Activated B cell treated with CpG ODN at 0.5 μM for 24 hours (primary cell): Measurements from ENCODE around the gene C1orf56. TPM values are rescaled to one million over a fixed set of nuclear protein-coding genes. Genes with fewer than 3 reads are reported as not detected.
A peak's percentile ranks its signal among the peaks of the same experiment; 100 is the strongest.

ENCODE experiments used
- ATAC-seq: fragments of 200-7000 bp; cut with Tn5 transposase; one replicate; pipeline ENCODE4 v1.10.0; 2021; ENCODE audit warnings: low read depth, mild to moderate bottlenecking, moderate library complexity
- CTCF ChIA-PET: fragments of 350-600 bp; sonication (Branson Sonifier 250); formaldehyde crosslinking; loops from one replicate; lab custom pipeline; 2021; ENCODE audit warnings: antibody characterized with exemption; lab: Charles Lee
- POLR2A ChIA-PET: fragments of 350-600 bp; sonication (Branson Sonifier 250); formaldehyde crosslinking; loops from one replicate; lab custom pipeline; 2021; ENCODE audit warnings: antibody characterized with exemption; lab: Charles Lee
- DNase-seq: peaks from one replicate; pipeline ENCODE4 v3.0.0; 2022
- H3K27ac Mint-ChIP-seq: one replicate; pipeline ENCODE4 v1.8.0; 2020; ENCODE audit warnings: mixed read lengths
- H3K27me3 Mint-ChIP-seq: one replicate; pipeline ENCODE4 v1.8.0; 2021; ENCODE audit warnings: mixed read lengths
- H3K36me3 Mint-ChIP-seq: one replicate; pipeline ENCODE4 v1.8.0; 2021; ENCODE audit warnings: low read depth, mixed read lengths
- H3K4me1 Mint-ChIP-seq: one replicate; pipeline ENCODE4 v1.8.0; 2021; ENCODE audit warnings: mixed read lengths
- H3K4me3 Mint-ChIP-seq: one replicate; pipeline ENCODE4 v1.8.0; 2020; ENCODE audit warnings: mild to moderate bottlenecking, mixed read lengths
- H3K9me3 Mint-ChIP-seq: one replicate; pipeline ENCODE4 v1.8.0; 2020; ENCODE audit warnings: mixed read lengths
- CTCF ChIP-seq: fragments of 200-600 bp; IDR thresholded peaks from one replicate; pipeline ENCODE4 v1.8.0; 2022; ENCODE audit warnings: antibody characterized with exemption, mild to moderate bottlenecking
- intact Hi-C: fragments of 100-400 bp; cut with micrococcal nuclease; formaldehyde crosslinking; loops from one replicate; pipeline ENCODE4 v1.15.1; 2024
- total RNA-seq: library from RNA; stranded (reverse); gene quantifications from 2 replicates; pipeline ENCODE4 v1.2.3, GENCODE V29; 2022

C1orf56 gene
- total RNA-seq, 1 donor from 2014 or later = 2.5 TPM

GRCh38 chr1:151048645-151049032 is 1.1 kb downstream of the C1orf56 start:
- CTCF ChIA-PET = interaction anchor here (1.0 to 2.3 kb wide), 4 partner anchors 9 to 51 kb away, joined by 4 to 10 read pairs (median 9); partner anchors contain the start of genes GABPB2 and MLLT11
- peak overlapping the region; percentile 94 for H3K4me3 Mint-ChIP-seq
- intact Hi-C loops = loop anchor here (1.0 to 5.0 kb wide), 5 partner anchors 11 to 171 kb away; partner anchors contain the start of genes ARNT, CDC42SE1, GABPB2 and PRUNE1
- no peak for TF ChIP-seq CTCF
- ATAC-seq = no peak
- no peaks in the 10 kb centered on the region for H3K27me3 Mint-ChIP-seq
- H3K4me1 Mint-ChIP-seq = peaks cover 42% of the 10 kb centered on the region
- peak overlapping the region; percentile 89 for H3K27ac Mint-ChIP-seq
- POLR2A ChIA-PET = interaction anchor here (1.0 to 4.7 kb wide), 4 partner anchors 10 to 148 kb away, joined by 3 to 63 read pairs (median 20); partner anchors contain the start of genes CDC42SE1, GABPB2 and MLLT11
- DNase-seq = no peak
- H3K9me3 Mint-ChIP-seq = no peaks in the 10 kb centered on the region
- H3K36me3 Mint-ChIP-seq = peaks cover 32% of the 10 kb centered on the region

GRCh38 chr1:151049458-151049857 is 1.9 kb downstream of the C1orf56 start:
- Mint-ChIP-seq H3K4me1 (peaks cover 45% of the 10 kb centered on the region), H3K27me3 (no peaks in the 10 kb centered on the region), H3K27ac (peak overlapping the region; percentile 44), H3K4me3 (peak overlapping the region; percentile 24), H3K9me3 (no peaks in the 10 kb centered on the region), H3K36me3 (peaks cover 40% of the 10 kb centered on the region)
- TF ChIP-seq CTCF = no peak
- CTCF ChIA-PET = interaction anchor here (1.2 to 1.3 kb wide), 2 partner anchors 9 to 26 kb away, joined by 3 to 5 read pairs; no protein-coding TSS in a partner anchor
- intact Hi-C loops = loop anchor here (2.0 to 5.0 kb wide), 2 partner anchors 41 to 172 kb away; partner anchors contain the start of genes ARNT and PRUNE1
- no peak for DNase-seq
- no peak for ATAC-seq
- POLR2A ChIA-PET = interaction anchor here (0.7 to 4.7 kb wide), 3 partner anchors 19 to 890 kb away, joined by 3 to 37 read pairs (median 3); partner anchors contain the start of gene GABPB2

GRCh38 chr1:151050051-151050688 is 2.6 kb downstream of the C1orf56 start:
- H3K4me1 Mint-ChIP-seq = peaks cover 52% of the 10 kb centered on the region
- TF ChIP-seq CTCF = no peak
- no peak overlapping the region for H3K4me3 Mint-ChIP-seq
- no peak for DNase-seq
- CTCF ChIA-PET = interaction anchor here (1.2 to 1.3 kb wide), 2 partner anchors 8 to 26 kb away, joined by 3 to 5 read pairs; no protein-coding TSS in a partner anchor
- ATAC-seq = no peak
- H3K27me3 Mint-ChIP-seq = no peaks in the 10 kb centered on the region
- H3K27ac Mint-ChIP-seq = peak overlapping the region; percentile 57
- intact Hi-C loops = no loop called here
- H3K9me3 Mint-ChIP-seq = no peaks in the 10 kb centered on the region
- POLR2A ChIA-PET = interaction anchor here (0.7 to 4.7 kb wide), 2 partner anchors 18 to 21 kb away, joined by 3 to 37 read pairs; partner anchors contain the start of gene GABPB2
- H3K36me3 Mint-ChIP-seq = peaks cover 47% of the 10 kb centered on the region

GRCh38 chr1:151051356-151052009 is 3.9 kb downstream of the C1orf56 start:
- Mint-ChIP-seq H3K27me3 (no peaks in the 10 kb centered on the region), H3K9me3 (no peaks in the 10 kb centered on the region), H3K36me3 (peaks cover 60% of the 10 kb centered on the region), H3K27ac (peak overlapping the region; percentile 42), H3K4me1 (peaks cover 60% of the 10 kb centered on the region), H3K4me3 (no peak overlapping the region)
- TF ChIP-seq CTCF = no peak
- CTCF ChIA-PET = interaction anchor here (0.8 kb wide), 1 partner anchor 27 kb away, joined by 3 read pairs; no protein-coding TSS in a partner anchor
- DNase-seq (no peak), ATAC-seq (no peak)
- intact Hi-C loops = no loop called here
- POLR2A ChIA-PET = interaction anchor here (0.5 to 0.7 kb wide), 6 partner anchors 24 to 1166 kb away, joined by 3 to 12 read pairs (median 5); no protein-coding TSS in a partner anchor
